HG02938 (cell line): ENCODE measurements around the gene S100G.
"Not testable (repeated sequence)": the region's sequence is repeated elsewhere in the genome, so short reads cannot be mapped to it uniquely, and the experiment has no call there.

Experiments used
- ATAC-seq: cut with Tn5 transposase; IDR thresholded peaks from one replicate; pipeline ENCODE4 v1.9.1; 2021; ENCODE audit warnings: mild to moderate bottlenecking, moderate library complexity; ENCODE audit not compliant: unreplicated experiment

Gene S100G, protein sequence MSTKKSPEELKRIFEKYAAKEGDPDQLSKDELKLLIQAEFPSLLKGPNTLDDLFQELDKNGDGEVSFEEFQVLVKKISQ

DNA sequence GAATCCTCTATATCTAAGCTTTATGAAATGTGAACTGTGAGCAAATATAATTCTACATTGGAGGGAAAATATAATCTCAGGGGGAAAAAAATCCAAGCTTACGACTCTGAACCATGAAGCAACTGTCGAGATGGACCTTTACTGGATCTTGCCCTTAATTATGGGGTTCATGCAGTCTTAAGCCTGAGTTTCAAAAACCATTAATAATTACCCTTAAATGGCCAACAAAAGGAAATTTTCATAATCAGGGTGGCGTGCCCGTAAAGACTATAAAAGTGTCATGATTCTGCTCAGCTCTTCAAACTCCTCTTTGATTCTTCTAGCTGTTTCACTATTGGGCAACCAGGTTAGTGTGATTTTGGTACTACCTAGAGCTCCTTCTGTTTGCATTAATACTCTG lies at the start of gene S100G:
TSS of gene S100G (plus strand) at position 301 of the 400 bp plus-strand sequence. CDS start 849 bp downstream, outside the sequence.
- no peak for ATAC-seq

DNA sequence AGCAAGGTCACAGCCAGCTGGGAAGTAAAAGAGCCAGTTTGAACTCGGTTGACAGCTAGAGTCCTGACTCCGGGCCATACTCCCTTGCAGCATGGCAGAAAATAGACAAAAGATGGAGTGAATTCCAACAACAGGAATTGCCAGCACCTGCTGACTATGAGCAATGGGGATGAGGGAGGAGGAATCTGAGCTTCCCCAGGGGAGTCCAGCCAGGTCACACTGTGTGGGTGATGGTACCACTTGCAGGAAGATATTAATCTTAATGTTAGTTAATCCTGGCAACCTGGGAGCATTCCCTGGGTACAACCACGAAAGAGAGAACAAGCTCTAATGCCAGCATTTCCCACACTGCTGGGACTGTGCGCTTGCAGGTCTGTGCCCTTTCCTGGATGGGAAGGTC lies 48.1 kb upstream of the S100G start:
- ATAC-seq, result no peak

DNA sequence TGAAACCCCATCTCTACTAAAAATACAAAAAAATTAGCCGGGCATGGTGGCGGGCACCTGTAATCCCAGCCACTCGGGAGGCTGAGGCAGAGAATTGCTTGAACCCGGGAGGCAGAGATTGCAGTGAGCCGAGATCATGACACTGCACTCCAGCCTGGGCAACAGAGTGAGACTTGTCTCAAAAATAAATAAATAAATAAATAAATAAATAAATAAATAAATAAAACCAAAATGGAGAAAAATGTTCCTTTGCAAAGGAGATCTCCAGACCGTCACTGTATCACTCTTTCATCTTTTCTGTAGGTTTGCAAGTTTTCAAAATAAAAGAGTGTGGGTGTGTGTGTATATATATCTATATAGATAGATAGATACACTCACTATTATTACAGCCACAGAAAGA lies 46.7 kb upstream of the S100G start:
- not testable (repeated sequence) for ATAC-seq

DNA sequence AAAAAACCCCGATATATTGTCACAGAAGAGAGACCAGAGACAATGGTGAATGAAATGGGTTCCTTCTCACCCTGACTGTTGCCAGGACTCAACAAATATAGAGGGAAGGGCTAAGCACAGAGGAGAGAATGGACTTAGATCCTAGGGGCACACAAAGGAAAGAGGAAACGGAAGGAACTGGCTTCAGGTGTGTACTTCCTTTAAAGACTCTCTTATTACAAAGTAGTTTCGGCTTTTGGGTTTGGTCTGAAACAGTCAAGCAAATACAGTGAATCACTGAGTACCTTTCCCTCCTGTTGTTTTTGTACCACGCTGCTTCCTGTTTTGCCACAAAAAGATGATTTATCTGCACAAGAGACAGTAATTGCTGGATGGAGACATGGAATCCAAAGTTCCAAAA lies 46.1 kb upstream of the S100G start:
- no peak for ATAC-seq

DNA sequence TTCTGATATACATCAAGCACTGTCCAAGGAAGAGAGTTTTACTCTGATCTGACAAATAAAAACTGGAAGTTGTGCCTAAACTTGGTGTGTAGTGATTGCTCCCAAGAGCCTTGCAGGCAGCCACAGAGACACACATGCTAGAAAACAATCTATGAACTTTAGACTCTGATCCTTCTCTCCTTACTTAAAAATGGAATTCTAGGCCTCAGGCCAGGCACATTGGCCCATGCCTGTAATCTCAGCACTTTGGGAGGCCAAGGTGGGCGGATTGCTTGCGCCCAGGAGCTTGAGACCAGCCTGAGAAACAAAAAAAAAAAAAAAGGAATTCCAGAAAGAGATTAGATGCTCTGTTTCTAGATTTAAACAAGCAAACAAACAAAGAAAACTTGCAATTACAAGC lies 45.6 kb upstream of the S100G start:
- ATAC-seq, result no peak

DNA sequence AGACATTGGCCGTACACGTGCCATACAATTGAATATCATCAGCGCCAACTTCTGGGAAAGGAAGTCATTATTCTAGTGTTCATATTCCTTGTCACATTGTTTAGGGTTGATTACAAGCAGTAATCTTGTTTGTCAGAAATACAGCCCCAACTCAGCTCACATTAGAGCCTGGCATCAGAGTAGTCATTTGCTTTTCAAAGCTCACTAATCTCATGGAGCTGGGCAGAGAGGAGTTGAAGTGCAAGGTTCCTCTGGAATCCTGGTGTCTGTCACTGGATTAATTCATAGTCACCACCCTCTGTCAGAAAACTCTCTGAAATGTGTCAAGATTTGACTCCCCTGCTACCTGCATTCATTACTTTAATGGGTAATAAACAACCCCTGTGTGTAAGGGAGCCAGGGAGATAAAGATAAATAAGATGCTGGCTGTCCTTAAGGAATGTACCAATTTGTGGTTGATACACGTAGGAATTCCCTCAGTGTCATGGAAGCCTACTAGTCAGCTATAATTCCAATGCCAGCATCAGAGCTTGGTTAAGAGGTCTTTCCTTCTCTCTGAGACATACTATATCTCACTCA lies 43.7 kb upstream of the S100G start:
- no peak for ATAC-seq

DNA sequence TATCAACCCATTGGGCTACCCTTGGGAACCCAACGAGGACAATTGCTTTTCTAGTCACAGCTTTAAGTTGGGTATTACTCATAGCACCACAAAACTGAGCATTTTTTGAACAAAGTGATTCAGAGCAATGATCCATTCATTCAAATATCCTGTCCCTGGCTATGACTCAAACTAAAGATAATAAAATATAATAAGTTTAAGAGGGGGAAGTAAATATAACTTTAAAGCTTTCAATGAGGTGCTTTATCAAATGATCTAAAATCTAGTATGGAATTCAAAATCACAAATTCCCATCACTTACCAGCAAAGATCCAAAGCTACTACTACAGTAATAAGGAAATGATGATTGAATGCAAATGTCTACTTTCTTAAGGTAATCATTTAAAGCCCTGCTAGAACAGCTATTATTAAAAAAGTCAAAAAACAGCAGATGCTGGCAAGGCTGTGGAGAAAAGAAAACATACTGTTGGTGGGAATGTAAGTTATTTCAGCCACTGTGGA lies 39.8 kb upstream of the S100G start:
- no peak for ATAC-seq

DNA sequence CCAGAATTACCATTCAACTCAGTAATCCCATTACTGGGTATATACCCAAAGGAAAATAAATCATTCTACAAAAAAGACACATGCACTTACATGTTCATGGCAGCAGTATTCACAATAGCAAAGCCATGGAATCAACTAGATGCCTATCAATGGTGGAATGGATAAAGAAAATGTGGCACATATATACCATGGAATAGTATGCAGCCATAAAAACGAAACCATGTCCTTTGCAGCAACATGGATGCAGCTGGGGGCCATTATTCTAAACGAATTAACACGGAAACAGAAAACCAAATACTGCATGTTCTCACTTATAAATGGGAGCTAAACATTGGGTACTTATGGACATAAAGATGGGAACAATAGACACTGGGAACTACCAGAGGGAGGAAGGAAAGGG lies 39.3 kb upstream of the S100G start:
- not testable (repeated sequence) for ATAC-seq

DNA sequence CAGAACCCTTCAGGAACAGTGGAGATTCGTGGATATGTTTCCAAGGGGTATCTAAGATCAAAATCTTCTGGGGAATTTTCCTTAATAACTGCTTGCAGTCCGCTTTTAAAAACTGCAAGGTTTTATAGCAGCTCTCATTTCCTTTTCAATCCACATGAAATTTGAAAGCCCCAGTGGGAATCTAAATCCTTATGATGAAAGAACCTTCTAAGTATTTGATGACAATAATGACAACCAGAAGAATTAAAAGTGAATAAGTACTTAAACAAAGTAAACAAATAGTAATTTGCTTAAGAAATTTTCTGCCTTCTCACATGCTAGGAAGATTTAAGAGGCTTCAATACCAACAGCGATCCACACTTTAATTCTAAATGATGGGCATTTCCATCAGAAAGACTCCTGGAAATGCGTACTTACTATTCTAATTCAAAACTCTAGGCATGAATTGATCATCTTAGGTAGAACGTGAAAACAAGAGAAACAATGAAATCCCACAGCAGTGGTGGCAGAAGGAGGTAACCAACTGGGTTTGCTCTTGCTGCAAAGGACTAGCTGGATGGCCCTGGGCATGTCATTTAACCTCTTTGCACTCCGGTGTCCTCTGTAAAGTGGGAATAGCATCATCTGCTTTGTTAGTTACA lies 37.6 kb upstream of the S100G start:
- no peak for ATAC-seq

DNA sequence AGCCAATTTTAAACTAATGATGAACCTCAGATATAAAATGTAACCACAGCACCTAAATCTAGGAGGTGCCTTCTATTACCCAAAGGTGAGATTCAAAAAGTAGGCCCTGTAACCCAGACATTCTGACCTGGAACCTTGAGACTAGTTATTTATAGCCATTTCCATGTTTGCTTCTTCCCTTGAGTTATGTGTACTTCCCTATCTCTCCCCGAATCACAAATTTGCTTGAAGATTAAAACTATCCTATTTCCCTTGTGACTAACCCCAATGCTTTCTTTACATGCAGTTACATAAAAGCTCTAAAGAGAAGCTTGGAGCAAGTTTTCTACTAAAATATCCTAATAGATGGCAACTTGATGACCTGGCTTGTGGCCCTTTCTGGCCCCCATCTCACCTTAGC lies 32.6 kb upstream of the S100G start:
- no peak for ATAC-seq

DNA sequence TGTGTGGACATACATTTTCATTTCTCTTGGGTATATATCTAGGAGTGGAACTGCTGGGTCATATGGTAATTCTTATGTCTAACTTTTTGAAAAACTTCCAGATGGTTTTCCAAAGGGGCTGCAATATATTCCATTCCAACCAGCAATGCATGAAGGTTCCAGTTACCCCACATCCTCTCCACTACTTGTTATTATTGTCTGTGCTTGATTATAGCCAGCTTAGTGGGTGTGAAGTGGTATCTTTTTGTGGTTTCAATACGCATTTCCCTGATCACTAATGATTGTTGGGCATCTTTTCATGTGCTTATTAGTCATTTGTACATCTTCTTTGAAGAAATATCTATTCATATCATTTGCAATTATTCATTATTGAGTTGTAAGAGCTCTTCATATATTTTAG lies 31.5 kb upstream of the S100G start:
- ATAC-seq, result no peak

DNA sequence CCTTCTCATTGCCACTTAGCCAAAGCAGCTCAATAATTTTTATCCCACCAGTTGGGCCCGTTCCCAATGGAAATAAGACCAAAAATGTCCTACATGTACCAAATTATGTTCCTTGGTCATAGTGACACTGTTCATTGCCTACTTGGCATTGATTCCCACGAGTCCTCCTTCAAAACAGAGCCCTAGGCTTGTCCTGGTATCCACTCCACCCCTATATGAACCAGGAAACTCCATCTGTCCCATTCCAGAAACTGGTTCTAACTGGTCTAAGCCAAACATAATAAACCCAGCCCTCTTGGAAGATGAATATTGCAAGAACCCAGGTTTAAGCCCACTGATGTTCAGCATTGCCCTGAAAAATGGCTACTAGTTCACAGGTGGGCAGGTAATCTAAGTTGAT lies 30.9 kb upstream of the S100G start:
- ATAC-seq, result no peak

DNA sequence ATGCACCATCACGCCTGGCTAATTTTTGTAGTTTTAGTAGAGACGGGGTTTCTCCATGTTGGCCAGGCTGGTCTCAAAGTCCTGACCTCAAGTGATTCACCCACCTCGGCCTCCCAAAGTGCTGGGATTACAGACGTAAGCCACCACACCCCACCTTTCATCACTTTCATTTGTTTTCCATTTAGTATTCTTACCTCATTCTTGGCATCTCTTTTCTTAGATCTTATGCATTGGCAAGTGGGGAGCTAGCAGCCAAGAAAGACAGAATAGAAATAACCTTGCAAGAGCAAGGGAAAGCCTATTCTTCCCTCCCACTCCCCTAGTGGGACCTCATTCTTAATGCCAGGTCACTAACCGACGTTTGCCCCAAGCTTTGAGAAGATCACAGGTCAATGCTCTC lies 21.4 kb upstream of the S100G start:
- not testable (repeated sequence) for ATAC-seq

DNA sequence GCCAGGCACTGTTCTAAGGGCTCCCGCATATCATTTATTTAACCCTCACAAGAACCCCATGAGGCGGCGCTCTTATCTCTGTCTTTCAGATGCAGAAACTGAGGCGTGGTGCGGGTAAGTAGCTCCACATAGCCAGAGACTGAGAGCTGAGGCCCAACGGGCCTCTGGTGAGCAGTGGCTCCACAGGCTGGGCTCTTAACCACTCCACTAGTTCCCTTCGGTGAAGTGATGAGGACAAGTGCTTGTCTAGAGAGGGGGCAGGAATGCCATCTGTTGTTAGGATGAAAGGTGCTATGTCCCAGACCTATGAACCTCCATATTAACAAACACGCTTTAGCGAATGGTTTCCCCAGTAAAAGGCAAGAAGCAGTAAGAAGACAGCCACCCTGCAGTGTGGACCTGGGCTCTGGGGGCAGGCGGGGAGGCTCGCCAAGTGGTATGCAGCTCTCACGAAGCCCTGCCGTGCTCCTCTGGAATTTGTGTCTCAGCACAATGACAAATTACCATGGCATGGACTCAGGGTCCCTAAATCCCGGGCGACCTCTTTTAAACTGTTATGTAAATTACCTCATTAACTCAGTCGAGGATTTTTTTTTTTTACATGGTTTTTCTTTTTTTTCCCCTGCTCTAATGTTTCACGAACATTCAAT lies 20.9 kb upstream of the S100G start:
- ATAC-seq, result no peak

DNA sequence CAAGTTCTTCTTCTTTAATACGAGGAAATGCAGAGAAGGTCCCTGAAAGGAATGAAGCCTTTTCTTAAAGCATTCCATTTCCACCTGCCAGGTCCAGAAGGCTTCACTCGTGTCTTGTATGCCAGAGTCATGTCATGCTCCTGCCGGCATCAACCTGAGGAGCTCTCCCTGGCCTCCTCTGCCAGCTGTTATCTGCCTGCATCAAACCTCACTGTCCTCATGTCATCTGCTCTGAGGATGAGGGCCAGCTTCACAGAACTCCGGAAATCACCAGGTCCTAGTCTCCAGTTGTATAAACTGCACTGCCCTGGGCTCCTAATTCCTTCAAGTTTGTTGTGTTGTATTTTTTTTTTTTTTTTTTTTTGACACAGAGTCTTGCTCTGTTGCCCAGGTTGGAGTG lies 20.0 kb upstream of the S100G start:
- ATAC-seq, result no peak

DNA sequence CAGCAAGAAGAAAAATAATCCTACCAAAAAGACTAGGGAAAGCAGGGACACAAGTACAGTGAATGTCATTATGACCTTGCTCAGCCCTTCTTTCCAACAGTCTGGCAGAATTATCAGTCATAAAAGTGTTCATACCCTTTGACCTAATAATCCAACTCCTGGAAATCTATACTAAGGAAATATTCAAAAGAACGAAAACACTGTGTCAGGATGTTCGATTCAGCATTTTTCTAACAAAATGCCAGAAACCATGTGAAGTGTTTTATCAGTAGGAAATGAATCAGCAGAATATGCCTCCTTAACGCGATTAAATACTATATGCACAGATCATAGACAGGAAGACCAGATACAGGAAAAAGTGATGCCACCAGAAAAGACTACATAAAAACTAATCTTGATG lies 16.2 kb upstream of the S100G start:
- ATAC-seq, result no peak

DNA sequence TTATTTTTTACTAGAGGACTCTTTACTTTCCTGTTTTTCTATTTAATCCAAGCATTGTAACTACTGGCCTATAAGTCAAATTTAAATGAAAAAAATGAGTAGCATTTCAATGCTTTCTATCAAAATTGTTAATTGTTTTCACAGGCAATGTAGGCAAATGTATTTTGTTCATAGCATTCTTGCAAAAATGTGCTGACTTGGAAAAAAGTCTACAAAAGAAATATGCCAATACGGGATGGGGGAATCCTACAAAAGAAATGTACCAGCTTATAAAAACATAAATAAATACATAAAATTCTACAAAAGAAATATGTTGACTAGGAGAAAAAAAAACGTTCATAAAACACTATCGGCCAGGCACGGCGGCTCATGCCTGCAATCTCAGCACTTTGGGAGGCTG lies 14.9 kb upstream of the S100G start:
- no peak for ATAC-seq

DNA sequence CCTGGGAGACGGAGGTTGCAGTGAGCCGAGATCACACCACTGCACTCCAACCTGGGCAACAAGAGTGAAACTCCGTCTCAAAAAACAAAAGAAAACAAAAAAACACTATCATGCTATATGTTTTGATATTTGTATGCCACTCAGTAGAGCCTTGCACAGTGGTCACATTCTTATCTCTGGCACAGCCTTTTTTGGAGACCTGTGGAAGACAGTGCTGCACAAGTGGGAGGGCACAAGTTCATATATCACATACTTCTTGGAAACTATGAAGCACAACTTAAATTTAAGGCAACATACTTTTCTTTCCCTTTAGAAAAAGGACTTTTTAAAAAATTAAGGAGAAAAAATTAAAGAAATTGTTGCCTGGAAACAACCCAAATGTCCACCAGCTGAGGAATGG lies 14.4 kb upstream of the S100G start:
- ATAC-seq, result no peak

DNA sequence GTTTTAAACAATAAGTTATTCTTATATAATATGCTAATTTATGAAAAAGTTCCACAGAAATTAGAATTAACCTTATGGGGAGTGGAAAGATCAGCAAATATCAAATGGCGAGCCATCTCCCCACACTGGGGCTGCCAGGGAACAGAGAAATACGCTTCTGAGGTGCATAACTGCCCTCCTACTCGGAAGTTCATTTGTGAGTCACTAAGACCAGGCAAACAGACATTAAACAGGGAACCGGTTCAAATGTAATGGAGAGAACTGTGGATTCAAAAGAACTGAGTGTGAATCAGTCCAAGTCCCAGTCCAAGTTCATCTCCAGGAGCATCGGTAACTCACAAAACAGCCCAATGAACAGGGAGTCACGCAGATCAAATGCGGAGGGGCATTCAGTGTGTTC lies 11.4 kb upstream of the S100G start:
- ATAC-seq, result no peak

DNA sequence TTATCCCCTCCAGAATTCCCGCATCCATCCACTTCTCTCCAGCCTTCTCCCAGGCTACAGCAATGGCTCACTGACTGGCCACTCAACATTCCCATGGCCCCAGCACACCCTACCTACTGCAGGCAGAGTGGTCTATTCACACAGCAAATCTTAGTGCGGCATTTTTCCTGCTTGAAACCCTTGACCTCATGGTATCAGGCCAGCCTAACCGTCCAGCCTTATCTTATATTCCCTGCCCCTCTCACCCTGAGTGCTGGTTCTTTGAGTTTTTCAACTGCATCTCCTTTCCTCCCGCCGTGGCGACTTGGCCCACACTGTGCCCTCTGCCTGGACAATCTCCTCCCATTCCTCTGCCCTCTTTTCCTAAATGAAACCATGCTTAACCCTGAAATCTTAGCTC lies 10.0 kb upstream of the S100G start:
- no peak for ATAC-seq

DNA sequence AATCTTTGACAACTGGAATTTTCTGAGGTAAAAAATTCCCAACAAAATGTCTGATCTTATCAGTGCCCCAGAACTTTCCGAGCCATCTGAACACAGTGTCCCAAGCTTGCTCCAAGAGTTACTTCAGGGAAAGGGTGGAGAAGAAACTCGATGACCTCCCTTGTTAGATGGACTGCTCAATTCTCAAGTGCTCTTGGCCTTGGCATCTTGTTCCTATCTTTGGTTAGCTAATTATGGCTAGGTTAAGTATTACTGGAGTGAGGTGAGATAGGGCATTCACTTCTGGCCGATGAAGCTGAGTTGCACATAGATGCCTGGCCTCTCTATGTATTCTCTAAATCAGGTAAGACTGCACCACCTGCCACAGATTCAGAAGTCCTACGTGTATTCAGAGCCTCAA lies 9.1 kb upstream of the S100G start:
- no peak for ATAC-seq

DNA sequence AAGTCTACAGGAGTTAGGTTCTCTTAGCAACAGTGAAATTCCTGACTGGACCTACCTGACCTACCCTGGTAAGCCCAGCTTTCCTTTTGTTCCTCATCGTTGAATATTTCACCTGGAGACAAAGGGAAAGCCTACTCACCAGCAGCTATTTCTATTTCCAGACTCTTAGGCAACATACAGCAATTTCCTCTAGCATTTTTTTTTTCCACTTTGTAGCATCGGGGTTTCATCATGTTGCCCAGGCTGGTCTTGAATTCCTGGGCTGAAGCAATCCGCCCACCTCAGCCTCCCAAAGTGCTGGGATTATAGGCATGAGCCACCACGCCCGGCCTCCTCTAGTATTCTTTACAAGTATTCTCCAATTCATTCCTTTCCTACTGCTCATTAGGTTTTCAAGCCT lies 6.8 kb upstream of the S100G start:
- ATAC-seq, result no peak
